NCI-H1417 treated with DMSO at 0.1 percent for 48 hours (cell line): ENCODE results near the gene PRMT5.
A peak's percentile ranks its signal among the peaks of the same experiment; 100 is the strongest.
"Not testable (repeated sequence)": the region's sequence is repeated elsewhere in the genome, so short reads cannot be mapped to it uniquely, and the experiment has no call there.

Experiments
- DNase-seq: peaks from one replicate; lab custom pipeline; 2025; lab: John Stamatoyannopoulos, UW

The PRMT5 gene

GRCh38 chr14:22932146-22932545, 3.0 kb upstream of the PRMT5 start:
- no peak for DNase-seq

- no peak for DNase-seq
Measured at GRCh38 chr14:22929961-22930364, 787 bp upstream of the PRMT5 start.

- no peak for DNase-seq
Measured at GRCh38 chr14:22928237-22929103, 706 bp downstream of the PRMT5 start.

GRCh38 chr14:22926316-22926715, 2.9 kb downstream of the PRMT5 start:
- no peak for DNase-seq

GRCh38 chr14:22925513-22925912, 3.7 kb downstream of the PRMT5 start:
- no peak for DNase-seq

GRCh38 chr14:22923746-22924145, 5.4 kb downstream of the PRMT5 start:
- DNase-seq, result no peak

GRCh38 chr14:22922294-22922693, 6.9 kb downstream of the PRMT5 start:
- no peak for DNase-seq

GRCh38 chr14:22920697-22921096, 8.5 kb downstream of the PRMT5 start:
- DNase-seq, result no peak

- DNase-seq, result no peak
Measured at GRCh38 chr14:22919601-22919921, 9.6 kb downstream of the PRMT5 start.

- DNase-seq, result peak; percentile 99
Measured at GRCh38 chr14:22918804-22919600, 10.2 kb downstream of the PRMT5 start, which contains the start of gene RBM23. Gene RBM23, minus strand, starts transcription at chr14:22919149.

- DNase-seq, result no peak
Measured at GRCh38 chr14:22915886-22916521, 13.2 kb downstream of the PRMT5 start.

GRCh38 chr14:22914836-22915235, 14.3 kb downstream of the PRMT5 start:
- not testable (repeated sequence) for DNase-seq

GRCh38 chr14:22910916-22911315, 18.3 kb downstream of the PRMT5 start:
- DNase-seq, result no peak

- no peak for DNase-seq
Measured at GRCh38 chr14:22908601-22909000, 20.6 kb downstream of the PRMT5 start.

GRCh38 chr14:22907429-22907828, 21.7 kb downstream of the PRMT5 start:
- DNase-seq, result no peak

GRCh38 chr14:22906073-22906472, 23.1 kb downstream of the PRMT5 start:
- no peak for DNase-seq

GRCh38 chr14:22905627-22906026, 23.5 kb downstream of the PRMT5 start:
- DNase-seq, result no peak

- no peak for DNase-seq
Measured at GRCh38 chr14:22903742-22904087, 25.5 kb downstream of the PRMT5 start.

GRCh38 chr14:22901799-22902198, 27.4 kb downstream of the PRMT5 start:
- DNase-seq, result no peak

- peak; percentile 1 for DNase-seq
Measured at GRCh38 chr14:22900081-22900799, 28.9 kb downstream of the PRMT5 start.

GRCh38 chr14:22898302-22899090, 30.7 kb downstream of the PRMT5 start:
- no peak for DNase-seq
